Measurements from ENCODE around the gene RASSF1.

The RASSF1 gene

GRCh38 chr3:50342813-50343633 is 2.4 kb upstream of the RASSF1 start:
- no peak overlapping the region for H3K4me2 ChIP-seq (ENCODE audit: insufficient read depth, low read length)
- DNase-seq (no peak), ATAC-seq (ENCODE audit: insufficient read depth, low read depth) (no peak)
- H3K36me3 ChIP-seq (ENCODE audit: insufficient read depth, low read length) = peaks cover 8% of the 10 kb centered on the region
- H4K20me1 ChIP-seq (ENCODE audit: insufficient read depth, low read length) = no peaks in the 10 kb centered on the region
- H3K4me3 ChIP-seq (ENCODE audit: low read depth in 1 of 2, low read length in 2 of 2) = no peak overlapping the region
- no peak overlapping the region for H3K9ac ChIP-seq (ENCODE audit: low read depth, low read length)
- no peak overlapping the region for H3K27ac ChIP-seq (ENCODE audit: low read length)
- H3K79me2 ChIP-seq (ENCODE audit: insufficient read depth, low read length) = peaks cover 10% of the 10 kb centered on the region
- H3K9me3 ChIP-seq (ENCODE audit: insufficient read depth, low read length, severe bottlenecking) = no peaks in the 10 kb centered on the region
- H2AFZ ChIP-seq (ENCODE audit: low read depth, low read length) = no peak overlapping the region
- TF ChIP-seq EZH2 (IDR thresholded peaks at IDR 0.05; ENCODE audit: borderline replicate concordance, low read depth, low read length, severe bottlenecking) = no peak
- no peak for TF ChIP-seq CTCF (IDR thresholded peaks at IDR 0.05; ENCODE audit: borderline replicate concordance, extremely low read depth, low read length, poor library complexity, severe bottlenecking)
- H3K27me3 ChIP-seq (ENCODE audit: insufficient read depth, low read length, poor library complexity) = peaks cover 4% of the 10 kb centered on the region
- H3K4me1 ChIP-seq (ENCODE audit: insufficient read depth, low read length) = peaks cover 24% of the 10 kb centered on the region

GRCh38 chr3:50341996-50342650 is 1.5 kb upstream of the RASSF1 start:
- H3K27me3 ChIP-seq (ENCODE audit: insufficient read depth, low read length, poor library complexity) = peaks cover 4% of the 10 kb centered on the region
- no peak overlapping the region for H3K9ac ChIP-seq (ENCODE audit: low read depth, low read length)
- H3K4me3 ChIP-seq (ENCODE audit: low read depth in 1 of 2, low read length in 2 of 2) = no peak overlapping the region
- peaks cover 27% of the 10 kb centered on the region for H3K4me1 ChIP-seq (ENCODE audit: insufficient read depth, low read length)
- H3K27ac ChIP-seq (ENCODE audit: low read length) = no peak overlapping the region
- no peak for ATAC-seq (ENCODE audit: insufficient read depth, low read depth)
- DNase-seq = no peak
- no peaks in the 10 kb centered on the region for H3K36me3 ChIP-seq (ENCODE audit: insufficient read depth, low read length)
- H3K79me2 ChIP-seq (ENCODE audit: insufficient read depth, low read length) = peaks cover 17% of the 10 kb centered on the region
- no peak overlapping the region for H3K4me2 ChIP-seq (ENCODE audit: insufficient read depth, low read length)
- no peak overlapping the region for H2AFZ ChIP-seq (ENCODE audit: low read depth, low read length)
- H3K9me3 ChIP-seq (ENCODE audit: insufficient read depth, low read length, severe bottlenecking) = no peaks in the 10 kb centered on the region
- no peak for TF ChIP-seq EZH2 (IDR thresholded peaks at IDR 0.05; ENCODE audit: borderline replicate concordance, low read depth, low read length, severe bottlenecking)
- TF ChIP-seq CTCF (IDR thresholded peaks at IDR 0.05; ENCODE audit: borderline replicate concordance, extremely low read depth, low read length, poor library complexity, severe bottlenecking) = no peak
- no peaks in the 10 kb centered on the region for H4K20me1 ChIP-seq (ENCODE audit: insufficient read depth, low read length)

- peaks cover 4% of the 10 kb centered on the region; the same call in 1 of the 2 replicates for H3K36me3 ChIP-seq (ENCODE audit: insufficient read depth, low read length)
- H3K27ac ChIP-seq (ENCODE audit: low read length) = no peak overlapping the region
- peaks cover 4% of the 10 kb centered on the region for H3K27me3 ChIP-seq (ENCODE audit: insufficient read depth, low read length, poor library complexity)
- peaks cover 23% of the 10 kb centered on the region for H3K79me2 ChIP-seq (ENCODE audit: insufficient read depth, low read length)
- H3K4me1 ChIP-seq (ENCODE audit: insufficient read depth, low read length) = peaks cover 28% of the 10 kb centered on the region
- TF ChIP-seq EZH2 (IDR thresholded peaks at IDR 0.05; ENCODE audit: borderline replicate concordance, low read depth, low read length, severe bottlenecking) = no peak
- no peak for TF ChIP-seq CTCF (IDR thresholded peaks at IDR 0.05; ENCODE audit: borderline replicate concordance, extremely low read depth, low read length, poor library complexity, severe bottlenecking)
- no peaks in the 10 kb centered on the region for H3K9me3 ChIP-seq (ENCODE audit: insufficient read depth, low read length, severe bottlenecking)
- H3K9ac ChIP-seq (ENCODE audit: low read depth, low read length) = no peak overlapping the region
- DNase-seq = no peak
- H3K4me3 ChIP-seq (ENCODE audit: low read depth in 1 of 2, low read length in 2 of 2) = no peak overlapping the region
- no peak overlapping the region for H2AFZ ChIP-seq (ENCODE audit: low read depth, low read length)
- H4K20me1 ChIP-seq (ENCODE audit: insufficient read depth, low read length) = peaks cover 2% of the 10 kb centered on the region
- no peak overlapping the region for H3K4me2 ChIP-seq (ENCODE audit: insufficient read depth, low read length)
- ATAC-seq (ENCODE audit: insufficient read depth, low read depth) = no peak
Measured at GRCh38 chr3:50341537-50341936, 901 bp upstream of the RASSF1 start.

Data from DND-41 (cell line).